A549 (cell line): ENCODE results near the gene CRADD.

Experiments
- CTCF ChIP-seq: fragments of >200 bp; sonication (Bioruptor Twin); formaldehyde crosslinking; IDR thresholded peaks from 3 replicates; pipeline ENCODE4 v1.5.1; 2016
- RCOR1 ChIP-seq: fragments of 150-350 bp; IDR thresholded peaks from 2 replicates; pipeline ENCODE4 v1.6.1; 2014; ENCODE audit warnings: antibody characterized with exemption, low read length, low read depth

GRCh38 chr12:93669452-93669851 lies 7.7 kb upstream of the CRADD start:
- TF ChIP-seq CTCF, result no peak
- TF ChIP-seq RCOR1, result no peak
